IMR-90 (cell line): ENCODE results near the gene IGFBP1. TPM values are rescaled to one million over a fixed set of nuclear protein-coding genes. Genes with fewer than 3 reads are reported as not detected.

Experiments
- ATAC-seq: fragments of 200-7000 bp; cut with Tn5 transposase; 2 replicates; pipeline ENCODE4 v1.9.1; 2020; ENCODE audit warnings: low read depth, mild to moderate bottlenecking, moderate library complexity
- BruUV-seq: library from RNA; stranded (reverse); fragments of 400-500 nt; replicated peaks from 2 replicates; lab custom pipeline; 2021; lab: Mats Ljungman, UMichigan
- CTCF ChIA-PET: fragments of 300-600 bp; formaldehyde crosslinking; extraction: SDS; loops from one replicate; lab custom pipeline; 2021; ENCODE audit warnings: antibody characterized with exemption; lab: Yijun Ruan, JAX
- POLR2A ChIA-PET: fragments of 300-600 bp; sonication (Branson Sonifier 250); formaldehyde crosslinking; loops from one replicate; lab custom pipeline; 2022; ENCODE audit warnings: antibody characterized with exemption; ENCODE audit not compliant: unreplicated experiment; lab: Charles Lee
- DNase-seq: peaks from one replicate; pipeline ENCODE4 v3.0.0; 2013
- H2AFZ ChIP-seq: replicated peaks from 2 replicates; pipeline ENCODE3; 2013; ENCODE audit warnings: low read length, mild to moderate bottlenecking; ENCODE audit not compliant: poor library complexity
- H2AK5ac ChIP-seq: 2 replicates; pipeline ENCODE4 v1.6.1; 2013; ENCODE audit warnings: low read depth, low read length, inconsistent platforms
- H2AK9ac ChIP-seq: replicated peaks from 2 replicates; pipeline ENCODE3; 2013; ENCODE audit warnings: mild to moderate bottlenecking, low read depth, low read length, moderate library complexity; ENCODE audit not compliant: poor library complexity
- H2BK120ac ChIP-seq: 2 replicates; pipeline ENCODE4 v1.6.1; 2013; ENCODE audit warnings: low read depth, low read length, inconsistent platforms
- H2BK15ac ChIP-seq: 3 replicates; pipeline ENCODE4 v1.6.1; 2013; ENCODE audit warnings: low read depth, low read length, inconsistent platforms
- H2BK20ac ChIP-seq: 2 replicates; pipeline ENCODE4 v1.6.1; 2013; ENCODE audit warnings: low read depth, mild to moderate bottlenecking, inconsistent platforms, low read length, moderate library complexity
- H2BK5ac ChIP-seq: 2 replicates; pipeline ENCODE4 v1.6.1; 2013; ENCODE audit warnings: mild to moderate bottlenecking, low read depth, low read length, inconsistent platforms; ENCODE audit not compliant: poor library complexity, severe bottlenecking
- H3K14ac ChIP-seq: replicated peaks from 2 replicates; pipeline ENCODE4 v1.6.1; 2013; ENCODE audit warnings: low read depth, low read length, inconsistent platforms
- H3K18ac ChIP-seq: 2 replicates; pipeline ENCODE4 v1.6.1; 2013; ENCODE audit warnings: low read depth, low read length, control low read depth
- H3K23ac ChIP-seq: 2 replicates; pipeline ENCODE4 v1.6.1; 2013; ENCODE audit warnings: low read depth, low read length, inconsistent platforms
- H3K27ac ChIP-seq: 2 replicates; pipeline ENCODE4 v1.5.1; 2013; ENCODE audit warnings: mild to moderate bottlenecking, control low read depth, low read length; ENCODE audit not compliant: insufficient read depth
- H3K27me3 ChIP-seq: 2 replicates; pipeline ENCODE4 v1.6.1; 2013; ENCODE audit warnings: low read length; ENCODE audit not compliant: control insufficient read depth, insufficient read depth
- H3K36me3 ChIP-seq: 2 replicates; pipeline ENCODE4 v1.6.1; 2013; ENCODE audit warnings: low read length, mixed read lengths; ENCODE audit not compliant: control insufficient read depth, insufficient read depth
- H3K4ac ChIP-seq: 2 replicates; pipeline ENCODE4 v1.6.1; 2013; ENCODE audit warnings: low read depth, low read length, inconsistent platforms
- H3K4me1 ChIP-seq: 2 replicates; pipeline ENCODE4 v1.6.1; 2013; ENCODE audit warnings: low read length, mixed read lengths; ENCODE audit not compliant: control insufficient read depth, insufficient read depth
- H3K4me2 ChIP-seq: 2 replicates; pipeline ENCODE4 v1.6.1; 2013; ENCODE audit warnings: low read depth, mild to moderate bottlenecking, control low read depth, low read length, moderate library complexity
- H3K4me3 ChIP-seq: 2 replicates; pipeline ENCODE4 v1.5.1; 2013; ENCODE audit warnings: low read depth, mild to moderate bottlenecking, control low read depth, low read length, moderate library complexity; ENCODE audit not compliant: insufficient read depth
- H3K56ac ChIP-seq: 2 replicates; pipeline ENCODE4 v1.6.1; 2013; ENCODE audit warnings: low read length, inconsistent platforms; ENCODE audit not compliant: insufficient read depth; ENCODE audit errors: extremely low read depth
- H3K79me1 ChIP-seq, 2 experiments: 2 replicates each; pipeline ENCODE4 v1.6.1; 2013; ENCODE audit warnings: low read length in 2 of 2, inconsistent platforms in 1 of 2, low read depth in 1 of 2
- H3K9ac ChIP-seq: 2 replicates; pipeline ENCODE4 v1.6.1; 2013; ENCODE audit warnings: low read depth, low read length, control low read depth
- H3K9me1 ChIP-seq: 2 replicates; pipeline ENCODE4 v1.6.1; 2013; ENCODE audit warnings: low read length, inconsistent platforms; ENCODE audit not compliant: insufficient read depth
- H3K9me3 ChIP-seq: 2 replicates; pipeline ENCODE4 v1.6.1; 2013; ENCODE audit warnings: low read length; ENCODE audit not compliant: control insufficient read depth, insufficient read depth
- H4K20me1 ChIP-seq: 2 replicates; pipeline ENCODE4 v1.6.1; 2013; ENCODE audit warnings: low read length, inconsistent platforms; ENCODE audit not compliant: insufficient read depth
- H4K5ac ChIP-seq: 2 replicates; pipeline ENCODE4 v1.6.1; 2013; ENCODE audit warnings: mild to moderate bottlenecking, low read depth, low read length, control low read depth
- H4K8ac ChIP-seq, 2 experiments: 2 replicates each; pipeline ENCODE4 v1.6.1; 2013; ENCODE audit warnings: low read depth in 2 of 2, low read length in 2 of 2, control low read depth in 1 of 2, inconsistent platforms in 1 of 2
- H4K91ac ChIP-seq: 2 replicates; pipeline ENCODE4 v1.6.1; 2013; ENCODE audit warnings: low read depth, low read length, inconsistent platforms; ENCODE audit not compliant: insufficient read depth
- BHLHE40 ChIP-seq: fragments of 150-350 bp; IDR thresholded peaks from 2 replicates; pipeline ENCODE4 v1.6.1; 2016; ENCODE audit warnings: mild to moderate bottlenecking, low read depth, low read length
- CEBPB ChIP-seq: IDR thresholded peaks from 2 replicates; pipeline ENCODE4 v1.6.1; 2012; ENCODE audit warnings: low read depth, low read length, improper control_type of control experiment
- FOS ChIP-seq: fragments of 150-350 bp; IDR thresholded peaks from 2 replicates; pipeline ENCODE4 v1.6.1; 2016; ENCODE audit warnings: low read depth, low read length
- MAFK ChIP-seq: IDR thresholded peaks from 2 replicates; pipeline ENCODE4 v1.6.1; 2012; ENCODE audit warnings: low read depth, low read length, improper control_type of control experiment
- MAZ ChIP-seq: IDR thresholded peaks from 2 replicates; pipeline ENCODE4 v1.6.1; 2012; ENCODE audit warnings: low read depth, mild to moderate bottlenecking, low read length, improper control_type of control experiment, moderate library complexity, borderline replicate concordance
- MXI1 ChIP-seq: IDR thresholded peaks from 2 replicates; pipeline ENCODE4 v1.6.1; 2012; ENCODE audit warnings: low read depth, mild to moderate bottlenecking, low read length, moderate library complexity, borderline replicate concordance
- NFE2L2 ChIP-seq: fragments of 150-350 bp; IDR thresholded peaks from 2 replicates; pipeline ENCODE4 v1.6.1; 2016; ENCODE audit warnings: low read depth, mild to moderate bottlenecking, low read length
- POLR2A ChIP-seq: IDR thresholded peaks from 2 replicates; pipeline ENCODE4 v1.6.1; 2012; ENCODE audit warnings: mild to moderate bottlenecking, low read depth, low read length
- RCOR1 ChIP-seq: IDR thresholded peaks from 2 replicates; pipeline ENCODE4 v1.6.1; 2012; ENCODE audit warnings: mild to moderate bottlenecking, low read length, improper control_type of control experiment; ENCODE audit not compliant: insufficient replicate concordance
- RFX5 ChIP-seq: IDR thresholded peaks from 2 replicates; pipeline ENCODE4 v1.8.0; 2012; ENCODE audit warnings: low read depth, mild to moderate bottlenecking, low read length, moderate library complexity
- SMC3 ChIP-seq: fragments of 150-350 bp; IDR thresholded peaks from 2 replicates; pipeline ENCODE4 v1.6.1; 2016; ENCODE audit warnings: low read depth, mild to moderate bottlenecking, antibody characterized with exemption, low read length, moderate library complexity
- WGBS, 2 experiments: methylation state at CpG; one replicate each; pipeline versions ENCODE4 v1.1.5 to v1.1.7; 2013; ENCODE audit warnings: missing lambda C conversion rate in 2 of 2; ENCODE audit not compliant: insufficient read length in 1 of 2; ENCODE audit errors: extremely low coverage in 2 of 2; 5-methylcytosine and 5-hydroxymethylcytosine counted together
- dilution Hi-C: fragments of 300-500 bp; cut with HindIII; formaldehyde crosslinking; loops from one replicate; pipeline ENCODE4 v1.14.3; 2018; ENCODE audit warnings: low sequenced_read_pairs; ENCODE audit not compliant: unreplicated experiment
- in situ Hi-C: fragments of 300-500 bp; cut with MboI; formaldehyde crosslinking; loops from 3 replicates; pipeline ENCODE4 v1.14.3; 2019; ENCODE audit warnings: low sequenced_read_pairs, inconsistent platforms, mixed read lengths
- intact Hi-C: fragments of 100-400 bp; cut with micrococcal nuclease; formaldehyde crosslinking; loops from 2 replicates; pipeline ENCODE4 v1.10.0; 2022
- polyA plus RNA-seq, 3 experiments: library from polyadenylated mRNA; depleted of rRNA; stranded (reverse); fragments of >200 nt; gene quantifications; 2 replicates each; pipeline ENCODE4 v1.2.3, GENCODE V29; 2012; ENCODE audit warnings: low replicate concordance in 1 of 3
- total RNA-seq: library from RNA; depleted of rRNA; stranded (reverse); fragments of >200 nt; gene quantifications from 2 replicates; pipeline ENCODE4 v1.2.3, GENCODE V29; 2012
- TF ChIP-seq, protein P1 (sequence below): fragments of 150-350 bp; IDR thresholded peaks from 2 replicates; pipeline ENCODE4 v1.6.1; 2017; ENCODE audit warnings: mild to moderate bottlenecking, antibody characterized with exemption, low read length, low read depth
- TF ChIP-seq, protein P2 (sequence below): fragments of 150-350 bp; IDR thresholded peaks from 2 replicates; pipeline ENCODE4 v1.6.1; 2016; ENCODE audit warnings: low read depth, mild to moderate bottlenecking, low read length, moderate library complexity, borderline replicate concordance
- TF ChIP-seq, protein P3 (sequence below): conservative IDR thresholded peaks from 2 replicates; pipeline ENCODE4 v1.5.1; 2012; ENCODE audit warnings: mild to moderate bottlenecking, low read depth, low read length, improper control_type of control experiment

The IGFBP1 gene
- total and polyA plus RNA-seq, 2 of the 4 experiments (the other 2 are of a cell fraction) = not detected

DNA sequence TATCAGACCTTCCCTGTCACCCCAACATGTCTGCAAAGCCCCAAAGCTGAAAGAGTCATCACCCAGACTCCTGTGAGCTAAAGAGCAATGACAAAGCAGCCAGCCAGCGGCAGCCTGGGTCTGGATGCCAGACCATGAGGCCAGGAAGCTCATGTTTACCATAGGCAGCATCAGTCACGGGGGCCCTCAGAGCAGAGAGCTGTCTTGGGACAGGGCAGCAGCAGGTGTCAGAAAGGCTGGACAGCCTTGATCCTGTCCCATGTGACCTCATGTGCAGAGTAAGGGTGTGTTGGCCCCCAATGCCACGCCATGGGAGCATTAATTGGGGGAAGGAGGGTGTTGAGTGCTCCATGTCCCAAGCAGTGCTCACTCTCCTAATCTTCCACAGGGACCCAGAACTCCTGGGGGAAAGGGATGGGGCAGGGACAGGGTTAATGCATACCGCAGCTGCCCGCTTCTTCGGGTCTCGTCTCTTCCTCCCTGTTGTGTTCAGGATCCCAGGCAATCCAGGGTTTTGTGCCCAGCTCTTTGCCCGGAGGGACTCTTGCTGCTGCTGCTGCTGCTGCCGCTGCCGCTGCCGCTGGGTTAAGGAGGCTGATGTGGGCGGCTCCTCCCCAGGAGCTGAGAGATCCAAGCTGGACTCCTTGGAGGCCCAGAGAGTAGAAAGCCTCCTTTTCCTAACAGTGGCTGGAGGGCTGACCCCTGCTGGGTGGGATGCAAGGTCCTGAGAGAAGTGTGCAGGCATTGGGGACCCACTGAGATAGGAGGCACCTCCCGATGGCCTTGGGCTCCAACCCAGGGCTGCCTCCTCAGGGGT lies 22.5 kb upstream of the IGFBP1 start:
- H3K9ac ChIP-seq = no peak overlapping the region
- intact Hi-C loops (no loop called here), in situ Hi-C loops (loop anchor here (25.0 kb wide), 1 partner anchor 204 kb away; no protein-coding TSS in a partner anchor), dilution Hi-C loops (no loop called here)
- ATAC-seq = peak; percentile 75
- H3K18ac ChIP-seq = no peak overlapping the region
- H2AFZ ChIP-seq = peak overlapping the region; percentile 0
- peak overlapping the region; percentile 29; the same call in 1 of the 2 replicates for H2AK5ac ChIP-seq
- H2BK120ac ChIP-seq = no peak overlapping the region
- DNase-seq = peak; percentile 56
- H3K4me3 ChIP-seq = no peak overlapping the region
- no peaks in the 10 kb centered on the region for H3K36me3 ChIP-seq
- H3K56ac ChIP-seq = no peak overlapping the region
- 30% methylated on average over 2 of the region's 13 CpGs; no CpG with 5 or more reads in 1 of the 2 experiments for WGBS, 2 experiments
- no peak overlapping the region for H3K14ac ChIP-seq
- H4K5ac ChIP-seq = no peak overlapping the region
- CTCF ChIA-PET = interaction anchor here (0.9 kb wide), 1 partner anchor 21 kb away, joined by 4 read pairs; no protein-coding TSS in a partner anchor
- no peak overlapping the region for H3K4me2 ChIP-seq
- H3K27ac ChIP-seq = no peak overlapping the region
- no TSS peak for BruUV-seq
- no peak overlapping the region for H2BK5ac ChIP-seq
- POLR2A ChIA-PET = no interaction called here
- no peak overlapping the region for H2BK20ac ChIP-seq
- H3K9me1 ChIP-seq = peaks cover 4% of the 10 kb centered on the region; the same call in 1 of the 2 replicates
- no peak overlapping the region for H4K8ac ChIP-seq
- H3K79me1 ChIP-seq = no peaks in the 10 kb centered on the region
- H2AK9ac ChIP-seq = no peak overlapping the region
- no peak overlapping the region for H2BK15ac ChIP-seq
- peaks cover 2% of the 10 kb centered on the region; the same call in 1 of the 2 replicates for H3K4me1 ChIP-seq
- H4K91ac ChIP-seq = no peak overlapping the region
- H3K23ac ChIP-seq = no peak overlapping the region
- H3K27me3 ChIP-seq = peaks cover 17% of the 10 kb centered on the region
- H3K4ac ChIP-seq = no peak overlapping the region
- H3K9me3 ChIP-seq = no peaks in the 10 kb centered on the region
- H4K20me1 ChIP-seq = no peaks in the 10 kb centered on the region
- TF ChIP-seq, protein P1, sequence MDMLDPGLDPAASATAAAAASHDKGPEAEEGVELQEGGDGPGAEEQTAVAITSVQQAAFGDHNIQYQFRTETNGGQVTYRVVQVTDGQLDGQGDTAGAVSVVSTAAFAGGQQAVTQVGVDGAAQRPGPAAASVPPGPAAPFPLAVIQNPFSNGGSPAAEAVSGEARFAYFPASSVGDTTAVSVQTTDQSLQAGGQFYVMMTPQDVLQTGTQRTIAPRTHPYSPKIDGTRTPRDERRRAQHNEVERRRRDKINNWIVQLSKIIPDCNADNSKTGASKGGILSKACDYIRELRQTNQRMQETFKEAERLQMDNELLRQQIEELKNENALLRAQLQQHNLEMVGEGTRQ = peak; percentile 58; the same call in 1 of the 2 replicates
- TF ChIP-seq SMC3 = no peak
- no peak for TF ChIP-seq MAZ
- TF ChIP-seq, protein P2, sequence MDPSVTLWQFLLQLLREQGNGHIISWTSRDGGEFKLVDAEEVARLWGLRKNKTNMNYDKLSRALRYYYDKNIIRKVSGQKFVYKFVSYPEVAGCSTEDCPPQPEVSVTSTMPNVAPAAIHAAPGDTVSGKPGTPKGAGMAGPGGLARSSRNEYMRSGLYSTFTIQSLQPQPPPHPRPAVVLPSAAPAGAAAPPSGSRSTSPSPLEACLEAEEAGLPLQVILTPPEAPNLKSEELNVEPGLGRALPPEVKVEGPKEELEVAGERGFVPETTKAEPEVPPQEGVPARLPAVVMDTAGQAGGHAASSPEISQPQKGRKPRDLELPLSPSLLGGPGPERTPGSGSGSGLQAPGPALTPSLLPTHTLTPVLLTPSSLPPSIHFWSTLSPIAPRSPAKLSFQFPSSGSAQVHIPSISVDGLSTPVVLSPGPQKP = no peak
- TF ChIP-seq NFE2L2 = no peak
- no peak for TF ChIP-seq RFX5
- TF ChIP-seq FOS = no peak
- TF ChIP-seq MXI1 = no peak
- no peak for TF ChIP-seq CEBPB
- TF ChIP-seq MAFK = no peak
- no peak for TF ChIP-seq RCOR1
- no peak for TF ChIP-seq POLR2A
- TF ChIP-seq BHLHE40 = peak; percentile 24; the same call in 1 of the 2 replicates
- TF ChIP-seq, protein P3, sequence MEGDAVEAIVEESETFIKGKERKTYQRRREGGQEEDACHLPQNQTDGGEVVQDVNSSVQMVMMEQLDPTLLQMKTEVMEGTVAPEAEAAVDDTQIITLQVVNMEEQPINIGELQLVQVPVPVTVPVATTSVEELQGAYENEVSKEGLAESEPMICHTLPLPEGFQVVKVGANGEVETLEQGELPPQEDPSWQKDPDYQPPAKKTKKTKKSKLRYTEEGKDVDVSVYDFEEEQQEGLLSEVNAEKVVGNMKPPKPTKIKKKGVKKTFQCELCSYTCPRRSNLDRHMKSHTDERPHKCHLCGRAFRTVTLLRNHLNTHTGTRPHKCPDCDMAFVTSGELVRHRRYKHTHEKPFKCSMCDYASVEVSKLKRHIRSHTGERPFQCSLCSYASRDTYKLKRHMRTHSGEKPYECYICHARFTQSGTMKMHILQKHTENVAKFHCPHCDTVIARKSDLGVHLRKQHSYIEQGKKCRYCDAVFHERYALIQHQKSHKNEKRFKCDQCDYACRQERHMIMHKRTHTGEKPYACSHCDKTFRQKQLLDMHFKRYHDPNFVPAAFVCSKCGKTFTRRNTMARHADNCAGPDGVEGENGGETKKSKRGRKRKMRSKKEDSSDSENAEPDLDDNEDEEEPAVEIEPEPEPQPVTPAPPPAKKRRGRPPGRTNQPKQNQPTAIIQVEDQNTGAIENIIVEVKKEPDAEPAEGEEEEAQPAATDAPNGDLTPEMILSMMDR = no peak
